Kidney (tissue), 14 donors: ENCODE data around the gene ZSCAN10. TPM values are rescaled to one million over a fixed set of nuclear protein-coding genes. Genes with fewer than 3 reads are reported as not detected.
"Not testable (repeated sequence)": the region's sequence is repeated elsewhere in the genome, so short reads cannot be mapped to it uniquely, and the experiment has no call there.

Experiments used
- DNase-seq, 5 donors: peaks; one replicate each; pipeline ENCODE4 v3.0.0-alpha.2; 2013 to 2020
- FAIRE-seq: peaks from 2 replicates; lab custom pipeline; 2012; peaks lifted over from hg19 to GRCh38; lab: Jason Lieb, UNC
- H3K27ac ChIP-seq, 2 donors: one replicate each; pipeline ENCODE4 v1.7.0; 2013; ENCODE audit warnings: low read depth in 2 of 2, low read length in 2 of 2, inconsistent platforms in 1 of 2
- H3K27me3 ChIP-seq: one replicate; pipeline ENCODE4 v1.7.1; 2013; ENCODE audit warnings: low read length, inconsistent platforms; ENCODE audit not compliant: control insufficient read depth, insufficient read depth
- H3K36me3 ChIP-seq, 3 donors: one replicate each; pipeline versions ENCODE4 v1.7.0 to v1.7.1; 2013; ENCODE audit warnings: low read length in 3 of 3, control low read depth in 1 of 3, inconsistent platforms in 1 of 3; ENCODE audit not compliant: insufficient read depth in 3 of 3, control insufficient read depth in 2 of 3
- H3K4me1 ChIP-seq, 3 donors: one replicate each; pipeline versions ENCODE4 v1.7.0 to v1.7.1; 2013; ENCODE audit warnings: low read length in 3 of 3, inconsistent platforms in 1 of 3, low read depth in 1 of 3; ENCODE audit not compliant: control insufficient read depth in 2 of 3, insufficient read depth in 2 of 3
- H3K4me3 ChIP-seq, 3 donors: one replicate each; pipeline versions ENCODE4 v1.7.0 to v1.8.1; 2013; ENCODE audit warnings: low read length in 3 of 3, control low read depth in 1 of 3, inconsistent platforms in 1 of 3
- H3K9ac ChIP-seq, 3 donors: one replicate each; pipeline versions ENCODE4 v1.7.0 to v1.7.1; 2013; ENCODE audit warnings: low read length in 3 of 3, control low read depth in 1 of 3, inconsistent platforms in 1 of 3
- H3K9me3 ChIP-seq, 3 donors: one replicate each; pipeline versions ENCODE4 v1.7.0 to v1.7.1; 2013; ENCODE audit warnings: low read length in 3 of 3, control low read depth in 1 of 3, inconsistent platforms in 1 of 3; ENCODE audit not compliant: control insufficient read depth in 2 of 3, insufficient read depth in 1 of 3
- intact Hi-C: fragments of 100-400 bp; cut with DNase I; formaldehyde crosslinking; loops from one replicate; pipeline ENCODE4 v1.11.1; 2022
- polyA plus RNA-seq: library from polyadenylated mRNA; stranded (reverse); fragments of 350-450 nt; fragmentation: Illumina TruSeq; extraction: RNeasy Lipid Tissue Mini Kit (QIAGEN cat#74804); gene quantifications from one replicate; pipeline ENCODE4 v1.2.3, GENCODE V29; 2014; ENCODE audit warnings: low read depth, low replicate concordance; ENCODE audit not compliant: insufficient read depth
- total RNA-seq: library from RNA; stranded (reverse); fragmentation: NEBNext Ultra II Directional; extraction: Animal tissue kit (Norgen Biotek cat#: 25700); gene quantifications from one replicate; pipeline ENCODE4 v1.2.1, GENCODE V29; 2021
- TF ChIP-seq, protein P1 (sequence below): IDR thresholded peaks from 3 replicates; pipeline ENCODE4 v1.5.1; 2012; ENCODE audit warnings: mild to moderate bottlenecking, moderate library complexity, borderline replicate concordance; ENCODE audit not compliant: insufficient read depth; ENCODE audit errors: extremely low read depth
- donor health status: control.
- donor health status: control.
- donor health status: control.
- donor health status: control.
- donor health status: control.
- donor health status: DM: yes; HTN: yes; CAD: no.
- donor health status: Normal renal cell carcinoma (clear cell type).

ZSCAN10 gene
- total and polyA plus RNA-seq, 2 donors from 2014 or later: not detected

DNA sequence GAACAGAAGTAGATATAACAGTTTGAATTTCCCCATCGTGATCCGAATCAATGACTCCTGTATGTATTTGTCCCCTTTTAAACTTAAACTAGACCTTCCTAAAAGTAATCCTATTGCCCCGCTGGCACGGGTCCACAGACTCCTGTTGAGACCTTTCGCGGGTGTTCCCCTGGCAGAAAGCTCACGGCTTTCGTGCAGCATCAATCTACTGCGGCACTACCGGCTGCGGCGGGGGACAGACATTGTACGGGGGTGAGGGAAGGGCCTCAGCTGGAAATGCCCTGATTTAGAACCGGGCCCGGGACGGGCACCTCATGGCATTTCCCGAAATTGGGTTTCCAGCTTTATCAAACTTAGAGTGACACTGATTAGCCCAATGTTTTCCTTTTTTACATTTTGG is 19.1 kb downstream of the ZSCAN10 start:
- intact Hi-C loops: no loop called here
- DNase-seq: peak in 1 of 5 donors; percentile 33

DNA sequence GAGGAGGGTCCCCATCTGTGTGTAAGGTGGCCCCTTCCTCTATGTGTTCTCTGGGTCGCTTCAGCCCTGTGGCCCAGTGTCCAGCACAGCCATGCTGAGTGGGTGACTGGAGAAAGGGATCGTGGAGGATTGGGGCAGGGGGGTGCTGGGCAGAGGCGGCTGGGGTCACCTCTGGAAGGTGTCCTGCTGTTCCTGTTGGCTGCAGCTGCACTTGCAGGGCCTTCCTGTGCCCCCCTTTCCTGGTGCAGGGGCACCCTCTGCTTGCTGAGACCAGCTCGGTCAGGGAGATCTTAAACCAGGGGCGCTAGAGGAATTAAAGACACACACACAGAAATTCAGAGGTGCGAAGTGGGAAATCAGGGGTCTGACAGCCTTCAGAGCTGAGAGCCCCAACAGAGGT is 22.5 kb downstream of the ZSCAN10 start:
- Histone ChIP-seq H3K27me3 (no peaks in the 10 kb centered on the region), H3K36me3 (no peaks in the 10 kb centered on the region), H3K4me3 (no peak overlapping the region), H3K9me3 (no peaks in the 10 kb centered on the region), H3K9ac (no peak overlapping the region), H3K27ac (no peak overlapping the region), H3K4me1 (peaks cover 0 to 6% (median 0%) of the 10 kb centered on the region in 3 donors)
- FAIRE-seq (no peak), DNase-seq (peak in 1 of 5 donors; percentile 48)
- TF ChIP-seq, protein P1, sequence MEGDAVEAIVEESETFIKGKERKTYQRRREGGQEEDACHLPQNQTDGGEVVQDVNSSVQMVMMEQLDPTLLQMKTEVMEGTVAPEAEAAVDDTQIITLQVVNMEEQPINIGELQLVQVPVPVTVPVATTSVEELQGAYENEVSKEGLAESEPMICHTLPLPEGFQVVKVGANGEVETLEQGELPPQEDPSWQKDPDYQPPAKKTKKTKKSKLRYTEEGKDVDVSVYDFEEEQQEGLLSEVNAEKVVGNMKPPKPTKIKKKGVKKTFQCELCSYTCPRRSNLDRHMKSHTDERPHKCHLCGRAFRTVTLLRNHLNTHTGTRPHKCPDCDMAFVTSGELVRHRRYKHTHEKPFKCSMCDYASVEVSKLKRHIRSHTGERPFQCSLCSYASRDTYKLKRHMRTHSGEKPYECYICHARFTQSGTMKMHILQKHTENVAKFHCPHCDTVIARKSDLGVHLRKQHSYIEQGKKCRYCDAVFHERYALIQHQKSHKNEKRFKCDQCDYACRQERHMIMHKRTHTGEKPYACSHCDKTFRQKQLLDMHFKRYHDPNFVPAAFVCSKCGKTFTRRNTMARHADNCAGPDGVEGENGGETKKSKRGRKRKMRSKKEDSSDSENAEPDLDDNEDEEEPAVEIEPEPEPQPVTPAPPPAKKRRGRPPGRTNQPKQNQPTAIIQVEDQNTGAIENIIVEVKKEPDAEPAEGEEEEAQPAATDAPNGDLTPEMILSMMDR: no peak
- intact Hi-C loops: no loop called here

More for the DNA sequence above, 19.1 kb downstream of the ZSCAN10 start:
- no peaks in the 10 kb centered on the region for H3K4me1 ChIP-seq
- H3K9me3 ChIP-seq: no peaks in the 10 kb centered on the region
- no peak overlapping the region for H3K9ac ChIP-seq
- no peak overlapping the region for H3K4me3 ChIP-seq
- FAIRE-seq: no peak
- H3K36me3 ChIP-seq: no peaks in the 10 kb centered on the region
- H3K27me3 ChIP-seq: no peaks in the 10 kb centered on the region
- TF ChIP-seq, protein P1: no peak
- no peak overlapping the region for H3K27ac ChIP-seq

DNA sequence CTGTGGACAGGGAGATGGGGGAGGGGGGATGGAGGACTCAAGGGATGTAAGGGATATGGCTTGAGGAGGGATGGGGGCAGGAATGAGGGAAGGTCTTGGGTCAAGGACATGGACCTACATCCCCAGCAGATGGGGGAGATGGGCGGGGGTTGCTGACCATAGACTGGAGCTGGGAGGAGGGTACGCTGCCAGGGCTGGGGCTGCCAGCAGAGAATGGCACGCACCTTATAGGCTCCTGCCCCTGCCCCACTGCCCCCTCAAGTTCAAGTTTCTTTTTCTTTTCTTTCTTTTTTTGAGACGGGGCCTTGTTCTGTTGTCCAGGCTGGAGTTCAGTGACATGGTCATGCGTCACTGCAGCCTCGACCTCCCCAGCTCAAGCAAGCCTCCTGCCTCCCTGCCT is 23.1 kb downstream of the ZSCAN10 start:
- H3K27me3 ChIP-seq, H3K27ac ChIP-seq, FAIRE-seq, intact Hi-C loops, H3K4me1 ChIP-seq, H3K9me3 ChIP-seq, H3K9ac ChIP-seq, H3K4me3 ChIP-seq, H3K36me3 ChIP-seq: not testable (repeated sequence)
- peak in 1 of 5 donors; percentile 52 for DNase-seq

DNA sequence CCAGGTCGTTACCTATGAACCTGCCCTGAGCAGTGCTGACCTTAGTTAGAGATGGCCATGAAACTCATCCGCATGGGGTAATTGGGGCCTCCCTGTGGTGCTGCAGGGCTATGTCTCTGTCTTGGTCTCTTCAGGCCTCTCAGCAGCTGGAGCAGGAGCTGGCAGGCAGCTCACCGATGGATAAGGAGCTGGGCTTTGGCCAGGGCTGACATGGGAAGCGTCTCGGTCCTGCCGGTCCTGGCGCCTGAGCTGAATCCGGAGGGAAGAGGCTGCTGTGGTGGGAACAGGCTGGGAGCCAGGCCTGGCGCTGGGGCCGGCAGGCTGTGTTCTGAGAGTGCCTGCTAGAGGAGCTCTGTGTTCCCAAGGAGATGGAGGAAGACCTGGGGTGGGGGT is 23.6 kb downstream of the ZSCAN10 start:
- no peak overlapping the region for H3K27ac ChIP-seq
- peaks cover 0 to 6% (median 0%) of the 10 kb centered on the region in 3 donors for H3K4me1 ChIP-seq
- no peaks in the 10 kb centered on the region for H3K36me3 ChIP-seq
- no peak overlapping the region for H3K4me3 ChIP-seq
- H3K9me3 ChIP-seq: no peaks in the 10 kb centered on the region
- intact Hi-C loops: no loop called here
- FAIRE-seq (no peak), DNase-seq (peak in 1 of 5 donors; percentile 64)
- H3K9ac ChIP-seq: no peak overlapping the region
- TF ChIP-seq, protein P1: no peak
- H3K27me3 ChIP-seq: no peaks in the 10 kb centered on the region
